Measurements from ENCODE around the gene MED9. TPM values are rescaled to one million over a fixed set of nuclear protein-coding genes. Genes with fewer than 3 reads are reported as not detected.

Gene MED9
- total RNA-seq, 1 donor from 2014 or later = 12.2 TPM

- no peak for DNase-seq
Observed at GRCh38 chr17:17516941-17517720, 40.3 kb downstream of the MED9 start.

DNA sequence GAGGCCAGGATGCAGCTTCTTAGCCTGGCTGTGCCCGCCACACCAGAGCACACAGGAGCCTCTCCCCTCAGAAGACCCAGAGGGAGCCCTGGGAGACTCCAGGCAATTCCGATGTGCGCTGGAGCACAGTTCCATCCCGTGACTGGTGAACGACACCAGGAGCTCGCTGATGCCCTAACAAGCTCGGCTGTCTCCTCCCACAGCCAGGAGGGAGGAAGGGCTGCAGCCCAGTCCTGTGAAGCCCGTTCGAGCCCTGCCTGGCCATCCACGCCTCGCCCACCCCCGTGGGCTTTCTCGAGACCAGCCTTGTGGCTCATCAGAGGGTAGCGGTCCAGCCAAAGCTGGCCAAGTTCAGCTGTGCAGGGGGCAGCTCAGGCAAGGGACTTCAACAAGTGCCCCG is 41.2 kb downstream of the MED9 start:
- no peak for DNase-seq

GRCh38 chr17:17518951-17519350 is 42.2 kb downstream of the MED9 start:
- DNase-seq = no peak

DNA sequence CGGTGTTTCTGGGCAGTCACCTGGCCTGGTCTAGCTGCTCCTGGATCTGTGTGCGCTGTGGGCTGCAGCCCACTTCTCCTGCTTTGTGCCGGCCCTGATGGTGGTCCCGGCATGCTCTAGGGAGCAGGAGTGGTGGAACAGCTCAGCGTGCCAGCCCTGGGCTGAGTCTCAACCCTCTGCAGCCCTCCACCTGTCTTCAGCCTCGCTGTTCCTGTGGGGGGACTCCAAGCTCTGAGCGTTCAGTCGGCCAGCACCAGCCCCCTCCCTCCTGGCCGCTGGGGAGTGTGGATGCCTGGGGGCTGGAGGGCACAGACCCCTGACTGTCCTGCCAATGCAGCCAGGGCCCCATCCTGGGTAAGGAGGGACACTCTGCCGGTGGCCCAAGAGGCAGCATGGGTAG is 43.1 kb downstream of the MED9 start:
- no peak for DNase-seq

- no peak for DNase-seq
Observed at GRCh38 chr17:17520599-17521232, 43.9 kb downstream of the MED9 start.

DNA sequence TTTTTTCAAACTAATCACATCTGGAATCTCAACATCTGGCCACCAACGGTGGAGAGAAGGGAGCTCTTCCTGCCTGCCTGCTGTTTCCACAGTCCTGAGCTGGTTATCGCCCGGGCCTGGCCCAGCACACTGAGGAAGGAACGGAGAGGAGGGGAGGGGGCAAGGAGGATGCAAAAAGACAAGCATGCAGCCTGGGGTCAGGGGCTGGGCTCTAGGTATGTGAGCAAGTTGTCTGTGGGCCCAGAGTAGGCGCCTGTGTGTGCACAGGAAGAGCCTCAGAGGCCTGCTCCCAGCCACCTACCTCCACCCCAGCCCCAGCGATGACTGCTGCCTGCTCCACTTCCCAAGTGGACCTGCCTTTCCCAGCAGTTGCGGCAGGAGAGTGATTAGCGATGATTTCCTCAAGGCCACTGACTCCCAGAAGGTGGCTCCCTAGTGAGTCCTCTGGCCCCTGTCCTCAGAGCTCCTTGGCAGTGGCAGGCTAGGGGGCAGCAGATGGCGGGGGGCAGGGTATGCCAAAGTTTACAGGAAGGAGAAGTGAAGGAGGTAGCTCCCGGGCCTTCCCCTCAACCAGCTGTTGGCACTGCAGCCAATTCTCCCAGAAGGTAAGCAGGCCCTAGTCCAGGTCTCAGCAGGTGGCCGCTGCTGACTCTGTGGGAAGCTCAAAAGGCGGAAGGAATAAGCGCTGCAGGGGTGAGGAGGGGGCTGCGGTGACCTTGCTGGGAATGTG is 46.4 kb downstream of the MED9 start:
- DNase-seq = peak; percentile 13

- DNase-seq = no peak
Observed at GRCh38 chr17:17523731-17524490, 47.1 kb downstream of the MED9 start.

DNA sequence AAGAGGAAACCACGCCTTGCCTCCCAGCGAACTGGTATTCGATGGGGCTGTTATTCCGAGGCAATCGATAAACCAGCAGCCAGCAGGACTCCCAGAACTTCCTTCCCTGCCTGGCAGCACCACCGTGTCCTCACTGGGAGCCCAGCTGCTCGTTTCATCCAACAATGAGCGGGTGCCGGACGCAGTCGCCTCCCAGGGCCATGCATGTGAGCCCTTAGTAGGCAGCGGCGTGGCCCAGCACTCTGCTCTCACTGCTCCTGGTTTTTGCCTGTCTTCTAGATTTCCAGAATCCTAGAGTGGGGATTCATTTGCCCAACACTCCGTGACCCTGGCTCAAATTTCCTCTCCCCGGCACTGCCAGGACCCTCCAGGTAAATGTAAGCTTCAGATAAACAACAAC is 48.5 kb downstream of the MED9 start:
- DNase-seq = no peak

DNA sequence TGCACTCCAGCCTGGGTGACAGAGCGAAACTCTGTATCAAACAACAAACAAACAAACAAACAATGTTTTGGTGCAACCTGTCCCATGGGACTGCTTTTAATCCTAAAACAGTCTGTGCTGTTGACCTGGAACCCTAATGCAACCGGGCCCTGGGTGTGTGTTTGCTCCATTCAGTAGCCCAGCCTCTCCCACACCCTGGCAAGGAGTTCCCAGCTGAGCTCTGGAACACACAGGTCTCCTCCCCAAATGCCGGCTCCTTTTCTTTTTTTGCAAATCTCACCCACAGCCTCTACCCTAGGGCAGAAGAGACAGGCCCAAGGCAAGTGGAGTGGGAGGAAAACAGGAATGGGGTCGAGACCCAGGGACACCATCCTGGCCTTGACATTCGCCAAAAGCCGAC is 49.2 kb downstream of the MED9 start:
- DNase-seq = no peak

DNA sequence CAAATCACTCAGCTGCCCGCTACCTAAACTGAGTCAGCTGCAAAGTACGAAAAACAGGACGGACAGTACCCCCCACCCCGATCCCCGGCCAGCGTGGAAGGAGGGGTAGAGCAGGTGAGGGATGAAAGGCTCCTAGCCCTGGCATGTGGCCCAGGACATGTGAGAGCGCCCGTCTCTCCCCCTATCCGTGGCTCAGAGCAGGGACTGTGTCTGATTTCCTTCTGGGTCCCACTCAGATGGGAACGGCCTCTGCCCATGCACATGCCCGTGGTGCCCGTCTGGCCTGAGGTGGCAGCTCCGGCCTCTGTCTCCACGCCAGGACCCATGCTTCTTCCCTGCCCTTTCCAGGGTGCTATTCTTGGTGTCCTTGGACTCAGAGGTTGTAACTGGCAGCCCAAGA is 49.6 kb downstream of the MED9 start:
- no peak for DNase-seq

- DNase-seq = no peak
Observed at GRCh38 chr17:17527534-17527933, 50.7 kb downstream of the MED9 start.

DNA sequence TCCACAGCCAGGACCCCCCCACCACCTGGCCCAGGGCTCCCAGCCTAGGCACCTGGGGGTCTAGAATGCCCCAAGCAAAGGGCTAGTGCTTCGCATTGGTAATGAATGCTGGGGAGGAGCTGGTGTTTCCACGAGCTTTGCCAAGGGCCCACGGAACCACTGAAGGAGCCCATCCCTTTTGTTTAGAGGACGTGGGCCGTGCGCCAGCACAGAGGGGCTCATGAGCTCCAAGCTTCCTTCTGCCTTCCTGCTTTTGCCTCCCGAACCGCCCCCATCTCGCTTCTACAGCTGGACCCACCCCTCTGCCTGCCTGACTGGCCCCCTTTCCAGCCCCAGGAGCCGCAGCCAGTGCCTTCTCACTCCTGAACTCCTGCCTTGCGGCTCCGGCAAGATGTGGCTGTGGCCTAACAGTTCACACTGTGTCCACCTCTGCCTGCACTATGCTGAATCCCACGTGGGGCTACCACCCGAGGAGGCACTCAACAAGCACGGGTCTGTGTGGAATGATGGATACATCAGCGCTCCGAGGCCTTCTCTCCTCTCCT is 51.2 kb downstream of the MED9 start:
- DNase-seq = no peak

GRCh38 chr17:17528696-17529652 is 52.2 kb downstream of the MED9 start:
- DNase-seq = no peak

DNA sequence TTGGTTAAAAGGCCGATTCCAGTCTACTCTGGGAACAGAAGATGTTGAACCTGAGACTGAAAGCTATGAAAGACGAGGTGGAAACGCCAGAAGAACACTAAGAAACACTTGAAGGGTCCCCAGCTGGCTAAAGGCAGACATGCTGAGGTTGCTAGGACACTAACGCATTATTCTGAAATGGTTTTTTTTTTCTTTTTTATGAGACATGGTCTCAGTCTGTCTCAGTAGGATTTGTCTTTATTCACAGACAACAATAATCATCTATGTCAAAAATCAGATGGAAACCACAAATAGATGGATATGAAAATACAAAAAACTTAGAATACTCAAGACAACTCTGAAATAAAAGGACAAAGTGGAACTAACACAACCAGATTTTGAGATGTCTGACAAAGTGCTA is 54.4 kb downstream of the MED9 start:
- no peak for DNase-seq

- no peak for DNase-seq
Observed at GRCh38 chr17:17532991-17533390, 56.2 kb downstream of the MED9 start.

DNA sequence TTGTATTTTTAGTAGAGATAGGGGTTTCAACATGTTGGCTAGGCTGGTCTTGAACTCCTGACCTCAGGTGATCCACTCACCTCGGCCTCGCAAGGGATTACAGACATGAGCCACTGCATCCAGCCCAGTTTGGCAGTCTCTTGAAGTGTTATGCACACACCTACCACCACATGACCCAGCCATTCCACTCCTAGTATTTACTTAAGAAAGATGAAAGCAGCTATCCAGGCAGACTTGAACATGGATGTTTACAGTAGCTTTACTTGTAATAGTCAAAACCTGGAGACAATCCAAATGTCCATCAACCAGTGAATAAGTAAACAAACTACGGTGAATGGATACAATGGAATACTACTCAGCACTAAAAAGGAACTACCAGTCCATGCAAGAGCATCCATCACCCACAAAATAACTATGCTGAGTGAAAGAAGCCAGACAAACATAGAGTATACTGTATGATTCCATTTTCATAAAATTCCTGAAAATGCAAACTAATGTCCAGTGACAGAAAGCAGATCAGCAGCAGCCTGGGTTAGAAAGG is 57.2 kb downstream of the MED9 start:
- DNase-seq = no peak

DNA sequence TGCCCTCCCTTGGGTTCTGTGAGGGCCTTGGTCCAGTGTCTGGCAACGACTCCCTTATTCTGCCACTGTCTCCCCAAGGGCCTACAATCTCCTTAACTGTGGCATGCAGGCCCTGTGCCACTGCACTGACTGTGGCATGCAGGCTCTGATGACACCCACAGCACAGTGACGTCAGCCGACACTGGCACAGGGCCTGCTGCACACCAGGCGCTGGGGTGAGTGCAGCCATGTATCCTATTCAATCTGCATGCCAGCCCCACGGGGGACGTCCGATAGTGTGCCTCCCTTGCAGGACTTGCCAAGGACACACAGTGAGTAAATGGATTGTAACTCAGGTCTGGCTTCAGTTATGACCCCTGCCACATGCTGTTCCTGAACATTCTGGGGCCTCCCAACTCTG is 59.2 kb downstream of the MED9 start:
- DNase-seq = no peak

- DNase-seq = no peak
Observed at GRCh38 chr17:17536702-17537101, 59.9 kb downstream of the MED9 start.

GRCh38 chr17:17537311-17538099 is 60.7 kb downstream of the MED9 start:
- DNase-seq = no peak
